Raji (cell line): ENCODE results near the gene TALDO1.

Experiments used
- POLR2A ChIP-seq: IDR thresholded peaks from 2 replicates; pipeline ENCODE4 v1.6.1; 2011; ENCODE audit warnings: low read depth, low read length, control low read depth; ENCODE audit not compliant: insufficient read depth

TALDO1 gene

GRCh38 chr11:792873-793272 lies 45.6 kb downstream of the TALDO1 start:
- no peak for TF ChIP-seq POLR2A

DNA sequence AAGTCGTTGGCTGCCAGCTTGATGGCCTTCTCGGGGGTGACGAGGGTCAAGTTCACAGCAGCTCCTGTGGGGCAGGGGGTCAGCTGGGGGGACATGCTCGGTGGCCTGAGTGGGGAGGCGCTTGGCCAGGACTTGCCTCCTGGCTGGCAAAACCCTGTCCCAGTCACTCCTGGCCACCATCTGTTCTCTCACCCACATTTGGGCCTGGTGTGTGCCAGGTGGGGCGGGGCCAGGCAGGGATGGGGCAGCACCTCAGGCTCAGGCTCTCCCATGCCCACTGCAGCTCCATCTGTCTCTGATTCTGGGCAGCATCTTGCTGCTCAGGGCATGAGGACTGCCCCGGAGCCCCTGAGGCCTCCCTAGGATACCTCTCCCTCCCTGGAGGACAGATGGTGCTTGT lies 46.3 kb downstream of the TALDO1 start:
- no peak for TF ChIP-seq POLR2A

DNA sequence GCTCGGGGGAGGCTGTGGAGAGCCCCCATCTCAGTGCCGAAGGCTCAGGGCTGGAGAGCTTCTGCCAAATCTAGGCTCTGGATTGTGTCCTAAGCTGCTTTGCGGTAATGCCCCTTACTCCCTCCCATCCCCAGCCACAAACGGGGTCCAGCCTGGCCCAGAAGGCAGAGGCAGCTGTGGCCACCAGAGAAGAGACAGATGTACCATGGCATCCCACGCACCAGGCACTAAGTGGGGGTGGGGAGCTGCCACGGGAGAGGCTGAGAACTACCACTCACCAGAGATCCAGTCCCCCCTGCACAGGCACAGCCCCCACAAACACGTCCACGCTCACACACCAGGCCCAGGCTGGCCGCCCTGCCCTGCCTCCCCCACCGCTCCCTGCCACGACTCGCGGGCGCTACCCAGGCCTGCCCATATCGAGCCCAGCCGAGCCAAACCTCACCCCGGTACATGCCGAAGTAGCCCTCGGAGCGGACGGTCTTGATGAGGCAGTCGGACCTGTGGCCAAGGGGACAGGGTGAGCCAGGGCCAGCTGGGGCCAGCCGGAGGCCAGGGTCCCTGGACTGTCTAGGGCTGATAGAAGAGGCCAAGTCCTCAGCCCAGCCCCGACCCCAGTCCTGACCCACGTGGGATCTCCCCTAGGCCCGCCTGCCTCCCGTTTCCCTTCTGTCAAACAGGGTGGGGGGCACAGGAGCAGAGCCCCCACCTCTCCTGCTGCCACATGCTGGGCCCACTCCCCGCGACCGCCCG lies 46.9 kb downstream of the TALDO1 start:
- no peak for TF ChIP-seq POLR2A

- no peak for TF ChIP-seq POLR2A
Observed at GRCh38 chr11:794766-795633, 47.7 kb downstream of the TALDO1 start.

DNA sequence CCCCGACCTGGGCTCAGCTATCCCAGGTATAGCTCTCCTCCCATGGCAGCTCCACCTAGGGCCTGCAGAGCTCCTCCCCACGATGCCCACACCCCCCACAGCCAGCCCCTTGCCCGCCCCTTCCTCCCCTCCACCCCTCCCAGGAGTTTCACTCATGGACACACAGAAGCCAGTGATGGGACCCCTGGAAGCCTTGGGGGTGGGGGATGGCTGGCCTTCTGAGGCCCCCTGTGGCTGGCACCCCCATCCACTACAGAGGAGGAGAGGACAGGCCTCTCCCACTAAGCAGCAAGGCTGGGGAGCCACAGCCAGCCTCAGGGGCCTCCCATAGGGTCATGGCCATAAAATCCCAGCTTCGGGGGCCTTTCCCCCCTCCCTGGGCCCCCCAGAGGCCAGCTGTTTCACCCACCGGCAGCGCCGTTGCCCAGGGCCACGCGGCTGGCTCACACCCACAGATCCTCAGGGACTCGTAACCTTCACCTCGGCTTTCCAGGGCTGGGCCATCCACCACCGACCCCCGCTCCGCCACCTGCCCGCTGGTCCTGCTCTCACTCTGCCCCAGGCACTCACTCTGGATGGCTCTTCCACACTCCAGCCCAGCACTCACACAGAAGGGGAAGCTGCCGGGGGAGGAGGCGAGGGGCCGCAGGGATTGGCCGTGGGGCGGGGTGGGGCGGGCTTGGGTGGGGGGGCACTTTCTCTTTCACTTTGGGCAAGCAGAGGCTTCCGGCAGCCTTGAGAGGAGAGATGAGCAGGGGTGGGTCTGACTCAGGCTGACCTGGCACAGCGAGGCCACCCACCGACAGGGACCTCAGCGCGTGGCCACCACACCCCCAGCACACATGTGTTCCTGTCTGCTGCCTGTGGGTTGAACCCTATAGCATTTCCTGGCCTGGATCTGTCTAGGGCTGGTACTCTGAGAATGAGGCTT lies 48.6 kb downstream of the TALDO1 start:
- TF ChIP-seq POLR2A, result peak; percentile 73

- TF ChIP-seq POLR2A, result no peak
Observed at GRCh38 chr11:796565-797295, 49.5 kb downstream of the TALDO1 start.

GRCh38 chr11:797296-798092 lies 50.2 kb downstream of the TALDO1 start:
- TF ChIP-seq POLR2A, result peak; percentile 75; the same call in 1 of the 2 replicates

DNA sequence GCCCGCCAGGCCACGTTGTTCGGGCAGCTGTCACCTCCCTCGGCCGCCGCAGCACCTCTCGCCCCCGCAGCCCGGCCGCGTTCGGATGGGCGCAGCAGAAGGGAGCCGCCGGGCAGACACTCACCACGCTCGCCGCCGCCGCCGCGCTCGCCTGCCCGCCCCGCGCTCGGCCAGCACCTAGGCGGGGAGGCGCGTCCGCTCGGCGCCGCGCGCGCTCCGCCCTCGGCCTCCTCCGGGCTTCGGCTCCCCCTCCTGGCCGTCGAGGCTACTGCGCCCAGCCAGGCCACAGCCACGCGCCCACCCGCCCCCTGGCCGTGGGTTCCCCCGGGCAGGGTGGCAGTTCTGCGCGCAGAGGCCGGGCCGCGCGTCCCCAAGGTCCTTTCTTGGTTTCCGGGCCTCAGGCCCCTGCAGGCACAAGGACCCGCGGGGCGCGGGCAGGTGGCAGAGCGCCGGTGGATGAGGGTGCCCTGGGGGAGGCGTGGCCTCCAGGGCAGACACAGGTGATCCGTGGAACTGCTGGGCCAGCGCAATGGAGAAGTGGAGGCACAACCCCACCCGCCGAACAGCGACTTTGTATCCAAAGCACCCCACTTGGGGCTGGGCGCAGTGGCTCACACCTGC lies 50.9 kb downstream of the TALDO1 start, which contains the start of gene SLC25A22:
TSS of gene SLC25A22 (minus strand) at position 189 of the 621 bp plus-strand sequence. CDS start 3,275 bp downstream, outside the sequence.
- TF ChIP-seq POLR2A, result peak; percentile 60

- no peak for TF ChIP-seq POLR2A
Observed at GRCh38 chr11:799641-800316, 52.5 kb downstream of the TALDO1 start.

- TF ChIP-seq POLR2A, result no peak
Observed at GRCh38 chr11:800473-800872, 53.2 kb downstream of the TALDO1 start.

DNA sequence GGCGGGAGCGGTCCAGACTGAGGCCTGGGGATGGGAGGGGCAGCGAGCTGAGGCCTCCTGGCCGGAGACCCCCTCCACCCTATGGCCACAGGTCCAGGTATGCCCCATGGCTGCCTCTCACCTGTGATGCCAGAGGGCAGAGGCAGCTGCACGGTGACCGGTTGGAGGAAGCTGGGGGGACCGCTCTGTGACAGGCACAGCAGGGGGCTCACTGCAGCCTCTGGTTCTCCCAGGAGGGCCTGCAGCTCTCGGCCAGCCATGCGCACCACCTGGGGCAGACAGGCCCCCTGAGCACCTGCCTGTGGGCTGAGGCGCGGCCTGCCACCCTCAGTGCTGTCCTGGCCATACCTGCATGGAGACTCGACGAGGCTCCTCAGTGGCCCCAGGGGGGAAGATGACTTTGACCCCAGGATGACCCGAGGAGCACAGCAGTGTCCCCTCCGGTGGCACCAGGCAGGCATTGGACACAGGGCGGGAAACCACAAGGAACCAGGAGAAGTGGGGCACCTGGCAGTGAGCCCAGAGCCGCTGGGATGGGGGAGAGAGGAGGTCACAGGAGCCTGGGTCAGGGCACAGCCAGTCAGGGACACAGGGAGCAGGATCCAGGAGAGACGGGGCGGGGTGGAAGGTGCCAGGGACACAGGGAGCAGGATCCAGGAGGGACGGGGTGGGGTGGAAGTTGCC lies 54.0 kb downstream of the TALDO1 start:
- TF ChIP-seq POLR2A, result no peak
